GM19193 (cell line): ENCODE data around the gene PLEKHG3.

Experiments
- POLR2A ChIP-seq: IDR thresholded peaks from 4 replicates; pipeline ENCODE4 v1.6.1; 2011; ENCODE audit not compliant: insufficient read depth, insufficient read length; ENCODE audit errors: extremely low read depth

Gene PLEKHG3

GRCh38 chr14:64758691-64759554 is 54.7 kb downstream of the PLEKHG3 start:
- no peak for TF ChIP-seq POLR2A

GRCh38 chr14:64759555-64759938 is 55.3 kb downstream of the PLEKHG3 start:
- TF ChIP-seq POLR2A = no peak

GRCh38 chr14:64760146-64760755 is 56.0 kb downstream of the PLEKHG3 start:
- TF ChIP-seq POLR2A = no peak

- TF ChIP-seq POLR2A = no peak
Observed at GRCh38 chr14:64760916-64761315, 56.7 kb downstream of the PLEKHG3 start.

GRCh38 chr14:64761441-64762043 is 57.3 kb downstream of the PLEKHG3 start:
- no peak for TF ChIP-seq POLR2A

GRCh38 chr14:64762044-64763034 is 58.1 kb downstream of the PLEKHG3 start:
- no peak for TF ChIP-seq POLR2A

GRCh38 chr14:64763085-64763782 is 59.0 kb downstream of the PLEKHG3 start:
- TF ChIP-seq POLR2A = no peak

GRCh38 chr14:64763801-64764621 is 59.8 kb downstream of the PLEKHG3 start:
- TF ChIP-seq POLR2A = no peak

GRCh38 chr14:64764641-64765520 is 60.7 kb downstream of the PLEKHG3 start:
- TF ChIP-seq POLR2A = no peak

- TF ChIP-seq POLR2A = no peak
Observed at GRCh38 chr14:64765740-64766302, 61.6 kb downstream of the PLEKHG3 start.

- TF ChIP-seq POLR2A = no peak
Observed at GRCh38 chr14:64766430-64767151, 62.4 kb downstream of the PLEKHG3 start.
